ENCODE data around the gene CACNG4.

DNA sequence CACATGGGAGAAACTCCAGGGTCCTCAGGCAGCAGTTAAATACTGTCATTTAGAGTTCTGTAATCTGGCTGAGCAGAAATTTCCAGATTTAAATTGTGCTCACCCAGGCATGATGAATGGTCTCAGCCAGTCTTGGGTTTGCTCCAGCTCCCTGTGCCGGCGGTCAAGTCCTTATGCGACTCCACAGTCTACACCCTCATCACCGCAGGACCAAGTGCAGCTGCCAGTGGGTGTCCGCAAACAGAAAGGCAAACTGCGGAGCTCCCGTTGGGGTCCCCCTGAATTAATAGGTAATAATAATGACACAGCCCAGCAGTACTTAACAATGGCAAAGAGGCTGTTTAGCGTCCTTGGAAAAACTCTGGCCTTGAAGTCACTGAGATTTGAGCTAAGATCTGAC lies 3.9 kb upstream of the CACNG4 start:
- TF ChIP-seq, protein P1, sequence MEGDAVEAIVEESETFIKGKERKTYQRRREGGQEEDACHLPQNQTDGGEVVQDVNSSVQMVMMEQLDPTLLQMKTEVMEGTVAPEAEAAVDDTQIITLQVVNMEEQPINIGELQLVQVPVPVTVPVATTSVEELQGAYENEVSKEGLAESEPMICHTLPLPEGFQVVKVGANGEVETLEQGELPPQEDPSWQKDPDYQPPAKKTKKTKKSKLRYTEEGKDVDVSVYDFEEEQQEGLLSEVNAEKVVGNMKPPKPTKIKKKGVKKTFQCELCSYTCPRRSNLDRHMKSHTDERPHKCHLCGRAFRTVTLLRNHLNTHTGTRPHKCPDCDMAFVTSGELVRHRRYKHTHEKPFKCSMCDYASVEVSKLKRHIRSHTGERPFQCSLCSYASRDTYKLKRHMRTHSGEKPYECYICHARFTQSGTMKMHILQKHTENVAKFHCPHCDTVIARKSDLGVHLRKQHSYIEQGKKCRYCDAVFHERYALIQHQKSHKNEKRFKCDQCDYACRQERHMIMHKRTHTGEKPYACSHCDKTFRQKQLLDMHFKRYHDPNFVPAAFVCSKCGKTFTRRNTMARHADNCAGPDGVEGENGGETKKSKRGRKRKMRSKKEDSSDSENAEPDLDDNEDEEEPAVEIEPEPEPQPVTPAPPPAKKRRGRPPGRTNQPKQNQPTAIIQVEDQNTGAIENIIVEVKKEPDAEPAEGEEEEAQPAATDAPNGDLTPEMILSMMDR (IDR thresholded peaks at IDR 0.05): no peak
- no peak for TF ChIP-seq POLR2A (IDR thresholded peaks at IDR 0.05)
